ENCODE results near the gene IGF1R. TPM values are rescaled to one million over a fixed set of nuclear protein-coding genes. Genes with fewer than 3 reads are reported as not detected.

Gene IGF1R
- total and polyA plus RNA-seq, 2 of the 8 experiments (the other 6 are each of a cell fraction or from before 2014, with no cell fraction given): 32.9 to 109 TPM

DNA sequence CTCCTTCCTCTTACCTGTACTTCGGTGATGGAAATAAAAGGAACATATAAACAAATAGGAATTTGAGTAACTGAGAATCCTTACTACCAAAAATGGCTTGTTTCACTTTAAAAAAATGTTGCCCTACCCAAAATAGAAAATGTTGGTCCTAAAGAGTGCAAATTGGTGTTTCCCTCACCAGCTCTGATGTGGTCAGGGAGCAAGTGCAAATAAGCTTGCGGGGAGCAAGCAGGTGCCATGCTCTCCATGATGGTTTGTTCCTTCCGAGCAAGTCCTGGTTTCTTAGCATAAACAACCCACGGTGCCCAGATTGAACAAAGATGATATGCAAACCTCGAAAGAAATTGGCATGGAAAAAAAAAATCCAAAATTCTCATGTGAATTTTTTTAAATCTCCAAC lies 290.5 kb downstream of the IGF1R start:
- H3K23ac ChIP-seq (ENCODE audit: insufficient read length): no peak overlapping the region
- no peaks in the 10 kb centered on the region for H3K23me2 ChIP-seq (ENCODE audit: low read depth, low read length)
- CTCF ChIA-PET (ENCODE audit: partially characterized antibody): interaction anchor here (1.3 kb wide), 1 partner anchor 35 kb away, joined by 5 read pairs; no protein-coding TSS in a partner anchor
- no peak overlapping the region for H3K27ac ChIP-seq (ENCODE audit: low read depth, low read length)
- no peaks in the 10 kb centered on the region for H3K27me3 ChIP-seq (replicated peaks in 1 of 4; ENCODE audit: control insufficient read depth in 3 of 4, extremely low read depth in 1 of 4, insufficient read depth in 3 of 4, low read length in 3 of 4)
- H4K20me1 ChIP-seq (replicated peaks in 1 of 2; ENCODE audit: control insufficient read depth in 1 of 2, insufficient read depth in 2 of 2, low read length in 2 of 2): no peaks in the 10 kb centered on the region
- H4K5ac ChIP-seq (ENCODE audit: insufficient read length, low read depth, low read length): no peak overlapping the region
- no peak overlapping the region for H3K18ac ChIP-seq (ENCODE audit: extremely low read depth, low read length)
- no peak for FAIRE-seq
- no peak overlapping the region for H3K4ac ChIP-seq (replicated peaks; ENCODE audit: insufficient read length, low read depth, low read length)
- no peaks in the 10 kb centered on the region for H3K79me1 ChIP-seq (ENCODE audit: low read depth, low read length)
- H4K8ac ChIP-seq (ENCODE audit: extremely low read depth, insufficient read depth, low read length): no peak overlapping the region
- no peak overlapping the region for H2BK15ac ChIP-seq (ENCODE audit: low read length)
- 93% methylated on average over 5 of the region's 5 CpGs; no CpG with 5 or more reads in 1 of the 2 experiments for WGBS, 2 experiments (ENCODE audit: extremely low coverage in 1 of 2, insufficient coverage in 1 of 2, insufficient read length in 1 of 2, insufficient replicate concordance in 2 of 2, low coverage in 1 of 2, low lambda C conversion rate in 2 of 2, missing lambda C conversion rate in 1 of 2)
- no peak overlapping the region for H4K91ac ChIP-seq (replicated peaks; ENCODE audit: insufficient read length, low read length)
- POLR2A ChIA-PET (ENCODE audit: partially characterized antibody): no interaction called here
- H3K4me3 ChIP-seq (ENCODE audit: extremely low read depth in 1 of 4, insufficient read depth in 2 of 4, low read depth in 3 of 4, low read length in 4 of 4): no peak overlapping the region
- H3K14ac ChIP-seq (ENCODE audit: insufficient read length): no peak overlapping the region
- no peaks in the 10 kb centered on the region for H3K79me2 ChIP-seq (ENCODE audit: control insufficient read depth in 1 of 2, insufficient read depth in 2 of 2, low read length in 2 of 2)
- H2BK12ac ChIP-seq (ENCODE audit: low read depth, low read length): no peak overlapping the region
- H2BK120ac ChIP-seq (replicated peaks; ENCODE audit: low read depth, low read length): no peak overlapping the region
- no peak overlapping the region for H2AK5ac ChIP-seq (ENCODE audit: low read depth, low read length)
- no peak overlapping the region for H3K9ac ChIP-seq (replicated peaks in 1 of 4; ENCODE audit: extremely low read depth in 1 of 4, low read depth in 3 of 4, low read length in 3 of 4)
- H2AFZ ChIP-seq (ENCODE audit: low read length): no peak overlapping the region
- H3K4me2 ChIP-seq (ENCODE audit: insufficient read depth in 1 of 2, low read depth in 2 of 2, low read length in 2 of 2): no peak overlapping the region
- H3K36me3 ChIP-seq (ENCODE audit: control insufficient read depth in 2 of 4, insufficient read depth in 4 of 4, low read length in 3 of 4): peaks cover 13 to 55% (median 46%) of the 10 kb centered on the region in 4 experiments
- no peaks in the 10 kb centered on the region for H3K4me1 ChIP-seq (replicated peaks in 1 of 4; ENCODE audit: control insufficient read depth in 3 of 4, insufficient read depth in 4 of 4, low read length in 3 of 4)
- no peak for TF ChIP-seq CREB1 (IDR thresholded peaks at IDR 0.05)
- TF ChIP-seq BACH1 (IDR thresholded peaks at IDR 0.05; ENCODE audit: low read length): no peak
- TF ChIP-seq POLR2AphosphoS5 (IDR thresholded peaks at IDR 0.05; ENCODE audit: low read depth, low read length): 0 out of 2 replicates have a peak, but pooled peaks have one; percentile 17
- no peak for TF ChIP-seq USF2 (IDR thresholded peaks at IDR 0.05; ENCODE audit: low read length)
- no peak for TF ChIP-seq GABPA (IDR thresholded peaks at IDR 0.05; ENCODE audit: borderline replicate concordance, insufficient read depth, low read length)
- TF ChIP-seq CBX8 (IDR thresholded peaks at IDR 0.05; ENCODE audit: borderline replicate concordance, low read depth, low read length): no peak
- no peak overlapping the region for H2BK20ac ChIP-seq (ENCODE audit: low read length)
- no peaks in the 10 kb centered on the region for H3K9me3 ChIP-seq (ENCODE audit: insufficient read depth in 2 of 2, low read depth in 1 of 2, low read length in 1 of 2)
- DNase-seq (ENCODE audit: low read depth in 1 of 2, low spot score in 2 of 2): no peak
- no peak overlapping the region for H2BK5ac ChIP-seq (ENCODE audit: low read depth, low read length)
- H3K56ac ChIP-seq (replicated peaks; ENCODE audit: insufficient read length, low read depth, low read length): no peak overlapping the region
